HG03135 (cell line): ENCODE data around the gene KMO.

ENCODE experiments used
- ATAC-seq: cut with Tn5 transposase; IDR thresholded peaks from one replicate; pipeline ENCODE4 v1.9.1; 2021; ENCODE audit warnings: mild to moderate bottlenecking, moderate library complexity; ENCODE audit not compliant: unreplicated experiment

The KMO gene

GRCh38 chr1:241532162-241532531 lies at the start of gene KMO:
Gene KMO, plus strand, starts transcription at chr1:241532378. Its CDS starts 67 bp downstream, at chr1:241532445.
- ATAC-seq: peak; percentile 35

GRCh38 chr1:241482761-241483250 lies 49.4 kb upstream of the KMO start:
- no peak for ATAC-seq

GRCh38 chr1:241485145-241485544 lies 47.0 kb upstream of the KMO start:
- ATAC-seq: peak; percentile 73

GRCh38 chr1:241485554-241485992 lies 46.6 kb upstream of the KMO start:
- ATAC-seq: peak; percentile 51

GRCh38 chr1:241488739-241489138 lies 43.4 kb upstream of the KMO start:
- ATAC-seq: no peak

- ATAC-seq: no peak
Observed at GRCh38 chr1:241495741-241496140, 36.4 kb upstream of the KMO start.

- ATAC-seq: no peak
Observed at GRCh38 chr1:241499910-241500309, 32.3 kb upstream of the KMO start.

- no peak for ATAC-seq
Observed at GRCh38 chr1:241503444-241503843, 28.7 kb upstream of the KMO start.

- no peak for ATAC-seq
Observed at GRCh38 chr1:241507189-241507863, 24.9 kb upstream of the KMO start.

- no peak for ATAC-seq
Observed at GRCh38 chr1:241513378-241513777, 18.8 kb upstream of the KMO start.

GRCh38 chr1:241518476-241519307 lies 13.5 kb upstream of the KMO start:
- ATAC-seq: peak; percentile 31

GRCh38 chr1:241519308-241520079 lies 12.7 kb upstream of the KMO start, which contains the start of gene FH:
Gene FH, minus strand, starts transcription at chr1:241519755. Its CDS starts 33 bp downstream, at chr1:241519722.
- ATAC-seq: peak; percentile 99

GRCh38 chr1:241520080-241520465 lies 12.1 kb upstream of the KMO start:
- ATAC-seq: no peak

- ATAC-seq: no peak
Observed at GRCh38 chr1:241521718-241522117, 10.5 kb upstream of the KMO start.

GRCh38 chr1:241525026-241525425 lies 7.2 kb upstream of the KMO start:
- no peak for ATAC-seq

GRCh38 chr1:241527146-241527545 lies 5.0 kb upstream of the KMO start:
- no peak for ATAC-seq

- peak; percentile 66 for ATAC-seq
Observed at GRCh38 chr1:241531195-241532161, 700 bp upstream of the KMO start.

GRCh38 chr1:241532864-241533263 lies 686 bp downstream of the KMO start:
- peak; percentile 68 for ATAC-seq

- ATAC-seq: peak; percentile 24
Observed at GRCh38 chr1:241533326-241534115, 1.3 kb downstream of the KMO start.
